Glomerular visceral epithelial cell (primary cell): ENCODE results near the gene ROPN1L.
"Not testable (repeated sequence)": the region's sequence is repeated elsewhere in the genome, so short reads cannot be mapped to it uniquely, and the experiment has no call there.

Source experiments
- DNase-seq: peaks from one replicate; pipeline ENCODE4 v3.0.0-alpha.2; 2016; ENCODE audit errors: extremely low spot score

Gene ROPN1L

DNA sequence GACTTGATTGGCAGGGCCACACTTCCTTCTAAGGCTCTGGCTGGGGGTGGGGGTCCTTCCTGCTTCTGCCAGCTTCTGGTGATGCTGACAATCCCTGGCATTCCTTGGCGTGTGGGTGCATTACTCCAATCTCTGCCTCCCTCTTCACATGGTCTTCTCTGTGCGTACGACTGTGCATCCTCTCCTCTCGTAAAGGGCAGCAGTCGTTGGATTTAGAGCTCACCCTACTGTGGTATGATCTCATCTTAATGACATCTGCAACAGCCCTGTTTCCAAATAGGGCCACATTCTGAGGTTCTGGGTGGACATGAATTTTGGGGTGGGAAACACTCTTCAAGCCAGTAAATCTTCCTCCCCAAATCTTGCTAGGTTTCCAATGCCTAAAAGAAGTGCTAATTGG lies 36.8 kb downstream of the ROPN1L start:
- DNase-seq, result peak; percentile 65

DNA sequence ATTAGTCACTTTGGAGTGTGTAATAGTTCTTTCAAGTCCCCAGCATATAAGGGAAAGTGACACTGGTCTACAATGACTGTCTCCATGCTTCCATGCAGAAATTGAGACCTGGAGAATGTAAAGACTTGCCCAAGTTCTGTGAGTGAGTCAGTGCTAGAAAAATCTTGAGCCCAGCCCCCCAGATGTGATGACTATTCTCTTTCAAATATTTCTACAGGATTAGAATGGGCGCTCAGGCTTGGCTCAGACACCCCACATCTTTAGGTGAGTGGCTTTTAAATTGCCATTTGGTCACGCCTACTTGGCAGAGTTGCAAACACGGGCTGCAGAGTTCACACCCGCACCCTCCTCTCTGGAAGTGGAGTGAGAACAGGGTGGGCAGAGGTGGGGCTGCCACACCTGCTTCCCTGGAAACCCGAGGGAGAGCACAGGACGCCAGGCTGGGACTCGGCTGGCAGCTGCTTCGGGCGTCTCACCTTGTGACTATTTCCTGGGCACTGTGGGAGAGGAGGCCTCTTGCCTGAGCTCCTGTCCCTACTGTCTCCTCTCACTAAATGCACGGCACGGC lies 37.6 kb downstream of the ROPN1L start:
- peak; percentile 92 for DNase-seq

DNA sequence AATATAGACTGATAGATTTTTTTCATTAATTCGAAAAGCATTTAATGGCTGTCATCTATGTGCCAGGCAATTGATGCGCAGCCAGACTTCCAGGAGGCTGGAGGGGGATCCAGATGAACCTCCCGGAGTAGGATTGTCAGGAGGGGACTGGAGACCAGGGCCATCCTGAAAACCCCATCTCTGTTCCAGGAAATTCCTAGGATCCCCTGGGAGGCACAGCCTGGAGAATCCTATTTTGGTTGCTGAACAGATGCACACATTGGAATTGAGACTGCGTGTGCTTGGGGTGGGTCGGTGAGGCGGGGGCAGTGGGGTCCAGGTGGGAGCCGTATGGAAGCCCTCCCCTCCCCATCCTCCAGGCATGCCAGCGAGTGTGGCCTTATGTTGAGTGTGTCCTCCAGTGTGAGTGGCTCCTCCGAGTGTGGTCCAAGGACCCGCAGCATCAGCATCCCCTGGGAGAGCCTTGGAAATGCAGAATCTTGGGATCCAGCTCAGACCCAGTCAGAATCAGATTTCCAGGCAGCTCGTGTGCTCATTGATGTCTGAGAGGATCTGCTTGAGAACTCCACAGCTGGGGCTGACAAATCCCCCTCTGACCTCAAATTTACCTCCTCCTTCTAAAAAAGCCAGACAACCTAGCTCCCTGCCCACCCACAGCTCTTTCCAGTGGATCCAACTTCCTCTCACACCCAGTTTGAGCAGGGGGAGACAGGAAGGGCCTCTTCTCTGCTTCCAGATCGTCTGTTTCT lies 38.7 kb downstream of the ROPN1L start:
- no peak for DNase-seq

DNA sequence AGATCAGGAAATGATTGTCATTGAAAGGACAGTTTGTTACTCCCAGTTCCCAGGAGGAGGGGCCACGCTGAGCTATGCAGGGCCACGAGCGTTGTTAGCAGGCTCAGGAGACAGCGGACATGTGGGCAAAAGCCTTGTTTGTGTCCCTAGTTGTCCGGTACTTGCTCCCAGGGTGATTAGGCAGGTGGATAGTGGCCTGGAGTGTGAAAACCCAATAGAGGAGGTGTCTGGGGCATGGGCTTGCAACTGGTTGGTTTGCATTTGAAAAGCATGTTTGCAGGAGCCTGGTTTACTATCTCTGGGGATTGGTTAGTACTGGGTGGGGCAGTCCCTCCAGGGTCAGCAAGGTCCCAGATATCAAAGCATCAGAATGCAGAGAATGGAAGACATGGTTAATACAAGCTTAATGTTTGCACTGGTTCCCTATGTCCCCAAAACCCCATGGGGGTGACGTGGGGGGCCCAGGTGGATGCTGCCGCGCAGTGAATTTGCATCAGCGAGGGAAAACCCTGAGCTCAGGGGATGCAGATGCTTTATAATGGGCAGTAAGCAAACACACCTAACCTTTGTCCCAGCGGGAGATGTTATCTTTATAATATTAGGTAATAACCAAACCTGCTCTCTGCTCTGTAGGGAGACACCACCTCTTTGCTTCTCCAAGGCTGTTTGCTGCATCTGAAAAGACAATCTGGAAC lies 39.7 kb downstream of the ROPN1L start:
- no peak for DNase-seq

DNA sequence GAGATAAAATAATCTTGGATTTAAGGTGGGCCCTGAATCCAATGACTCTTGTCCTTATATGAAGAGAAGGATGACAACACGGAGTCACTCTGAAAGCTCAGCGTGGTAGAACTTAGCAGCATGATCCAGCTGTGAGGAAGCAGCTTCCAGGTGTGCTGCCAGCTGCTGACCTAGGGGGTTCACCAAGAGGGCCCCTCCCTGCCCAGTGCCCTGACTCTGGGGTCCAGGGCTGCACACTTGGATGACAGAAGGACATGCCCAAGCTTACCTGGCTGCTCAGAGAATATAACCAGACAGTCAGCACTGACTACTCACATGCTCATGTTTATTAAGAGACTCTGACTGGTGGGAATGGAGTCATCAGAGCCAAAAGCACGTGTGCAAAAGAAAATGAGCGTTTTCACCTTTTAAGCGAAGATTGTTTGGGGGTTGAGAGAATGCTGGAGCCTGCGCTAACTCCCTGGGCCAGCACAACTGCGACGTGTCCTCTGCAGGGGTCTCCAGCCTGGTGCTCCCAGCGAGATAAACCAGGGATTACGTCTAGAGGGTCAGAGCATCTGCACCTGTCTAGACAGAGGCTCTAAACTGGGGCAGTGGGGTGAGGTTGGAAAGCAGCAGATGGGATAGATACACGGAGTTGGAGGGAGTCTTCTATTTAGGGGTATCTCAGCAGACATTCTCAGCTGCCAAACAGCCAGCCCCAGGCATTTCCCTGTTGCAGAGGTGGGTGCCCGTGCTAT lies 41.3 kb downstream of the ROPN1L start:
- DNase-seq, result no peak

DNA sequence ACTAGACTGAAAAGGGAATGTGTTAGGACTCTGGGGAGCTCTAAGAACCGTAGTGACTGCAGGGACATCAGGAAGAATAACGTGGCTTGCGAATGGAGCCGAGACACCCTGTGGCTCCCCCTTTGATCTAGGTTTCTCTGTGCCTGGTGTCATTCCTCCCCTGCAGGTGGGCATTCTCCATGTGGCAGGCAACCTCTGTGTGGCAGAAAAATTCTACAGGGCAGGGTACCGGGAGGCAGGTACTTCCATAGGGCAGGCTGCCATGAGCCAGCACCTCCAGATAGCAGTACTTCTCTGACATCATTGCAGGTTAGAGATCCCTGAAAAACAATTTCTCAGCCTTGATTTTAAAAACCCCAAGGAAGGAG lies 43.1 kb downstream of the ROPN1L start:
- no peak for DNase-seq

DNA sequence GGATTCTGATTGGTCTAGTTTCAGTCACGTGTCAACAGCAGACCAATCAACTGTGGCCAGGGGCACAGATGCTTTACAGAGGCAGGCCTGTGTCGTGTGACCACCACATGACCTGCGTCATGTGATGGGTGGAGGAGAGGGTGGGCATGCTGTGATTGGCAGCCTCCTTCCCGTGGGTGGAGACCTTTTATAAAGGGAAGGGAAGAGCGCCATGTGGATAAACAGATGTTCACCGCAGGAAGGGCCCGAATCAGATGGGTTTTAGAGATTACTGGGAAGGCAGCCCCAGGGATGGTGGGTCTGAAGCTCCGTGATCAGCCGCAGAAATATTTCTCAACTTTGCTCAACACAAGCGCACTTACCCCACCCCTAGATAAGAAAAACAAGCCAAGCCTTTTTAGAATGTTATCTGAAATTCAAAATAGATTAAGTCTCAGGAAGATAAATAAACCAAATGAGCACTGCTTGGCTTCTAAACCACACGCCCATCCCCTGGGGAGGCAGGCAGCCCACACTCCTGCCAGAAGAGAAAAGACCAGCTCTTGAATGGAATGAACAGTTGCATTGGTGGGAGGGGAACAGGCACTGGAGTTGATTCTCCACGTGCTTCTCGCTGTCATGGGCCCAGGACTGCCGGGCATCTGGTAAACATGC lies 43.6 kb downstream of the ROPN1L start:
- no peak for DNase-seq

DNA sequence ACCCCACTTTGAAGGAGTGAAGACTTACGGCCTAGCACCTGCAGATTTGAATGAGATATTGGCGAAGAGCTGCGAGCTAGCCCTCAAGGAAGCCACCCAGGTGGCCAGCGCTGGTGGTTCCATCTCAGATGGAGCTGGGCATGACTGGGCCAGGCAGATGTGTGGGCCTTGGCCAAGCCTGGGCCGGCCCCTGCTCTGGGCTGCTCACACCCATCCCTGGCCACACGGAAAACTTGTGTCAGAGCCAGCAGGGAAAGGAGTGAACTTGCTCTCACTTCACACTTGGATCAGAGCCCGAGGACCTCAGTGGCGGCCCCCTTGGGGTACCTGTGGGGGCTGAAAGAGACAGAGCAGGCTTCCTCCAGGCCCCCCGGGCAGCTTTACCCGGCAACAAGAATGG lies 44.2 kb downstream of the ROPN1L start:
- no peak for DNase-seq

DNA sequence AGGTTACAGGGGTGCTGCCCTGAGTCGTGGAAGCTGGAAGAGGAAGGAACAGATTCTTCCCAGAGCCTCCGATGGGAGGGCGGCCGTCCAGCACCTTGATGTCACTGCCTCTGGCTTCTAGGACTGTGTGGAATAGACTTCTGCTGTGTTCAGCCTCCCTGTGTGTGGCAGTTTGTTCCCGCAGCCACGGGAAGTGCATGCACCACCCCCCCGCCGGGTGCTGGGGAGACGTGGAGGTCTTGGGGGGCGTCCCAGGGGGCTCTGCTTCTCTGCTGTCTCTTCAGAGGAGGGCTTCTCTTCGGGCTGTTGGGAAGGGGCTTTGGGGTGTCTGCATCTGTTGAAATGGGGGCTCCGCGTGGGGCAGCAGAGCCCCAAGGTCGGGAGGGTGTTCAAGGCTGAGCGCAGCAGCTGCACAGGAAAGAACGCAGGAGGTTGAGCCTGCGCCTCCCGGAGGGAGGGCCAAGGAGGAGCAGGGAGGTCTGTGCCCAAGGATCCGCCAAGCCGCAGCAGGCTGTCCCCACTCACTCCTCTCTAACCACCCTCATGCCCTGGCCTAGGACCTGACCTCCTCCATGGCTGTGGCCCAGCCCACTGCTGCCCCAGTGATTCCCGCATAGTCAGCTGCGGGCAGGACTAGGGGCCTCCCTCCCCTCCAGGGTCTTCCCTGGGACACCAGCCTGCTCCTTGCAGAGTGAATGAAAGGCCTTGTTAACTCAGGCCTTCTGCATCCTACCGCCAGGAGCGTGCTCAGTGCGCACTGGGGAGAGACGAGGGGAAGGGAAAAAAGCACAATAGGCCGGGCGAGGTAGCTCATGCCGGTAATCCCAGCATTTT lies 45.0 kb downstream of the ROPN1L start:
- no peak for DNase-seq

DNA sequence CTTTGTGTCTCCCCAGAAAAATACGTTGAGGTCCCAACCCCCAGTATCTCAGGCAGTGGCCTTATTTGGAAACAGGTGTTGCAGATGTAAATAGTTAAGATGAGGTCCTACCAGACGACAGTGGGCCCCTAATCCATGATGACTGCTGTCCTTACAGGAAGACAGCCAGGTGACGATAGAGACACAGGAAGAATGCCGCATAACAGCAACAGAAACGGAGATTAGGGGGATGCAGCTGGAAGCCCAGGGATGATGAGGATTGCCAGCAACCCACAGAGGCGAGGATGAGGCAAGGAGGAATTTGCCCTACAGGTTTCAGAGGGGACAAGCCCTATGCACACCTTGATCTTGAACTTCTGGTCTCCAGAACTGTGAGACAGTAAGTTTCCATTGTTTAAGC lies 46.5 kb downstream of the ROPN1L start:
- no peak for DNase-seq

DNA sequence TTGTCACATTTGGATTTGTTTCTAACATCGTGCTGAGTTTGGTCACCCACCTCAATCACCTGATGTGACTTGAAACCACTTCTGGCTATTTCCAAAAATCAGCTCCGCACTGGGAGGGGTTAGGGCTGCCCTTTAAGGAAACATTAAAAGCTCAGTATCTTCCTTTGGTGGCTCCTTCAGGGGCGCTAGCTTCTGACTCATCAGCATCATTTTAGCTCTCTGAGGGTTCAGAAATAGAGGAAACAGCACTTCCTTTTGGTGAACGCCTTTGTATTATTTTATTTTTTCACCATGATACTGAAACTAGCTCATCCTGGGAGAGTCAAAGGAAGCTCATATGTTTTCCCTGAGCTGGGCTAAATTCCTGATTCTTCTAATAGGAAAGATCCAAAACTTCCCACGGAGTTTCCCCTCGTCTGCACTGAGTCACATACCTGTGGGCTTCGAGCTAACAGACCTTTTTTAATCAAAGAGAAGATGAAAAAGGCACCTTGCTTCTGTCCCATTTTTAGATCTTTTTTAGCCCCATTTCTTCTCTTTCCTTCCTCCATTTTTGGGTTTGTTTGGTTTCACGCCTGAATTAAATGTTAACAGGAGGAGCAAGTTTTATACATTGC lies 48.2 kb downstream of the ROPN1L start:
- no peak for DNase-seq

DNA sequence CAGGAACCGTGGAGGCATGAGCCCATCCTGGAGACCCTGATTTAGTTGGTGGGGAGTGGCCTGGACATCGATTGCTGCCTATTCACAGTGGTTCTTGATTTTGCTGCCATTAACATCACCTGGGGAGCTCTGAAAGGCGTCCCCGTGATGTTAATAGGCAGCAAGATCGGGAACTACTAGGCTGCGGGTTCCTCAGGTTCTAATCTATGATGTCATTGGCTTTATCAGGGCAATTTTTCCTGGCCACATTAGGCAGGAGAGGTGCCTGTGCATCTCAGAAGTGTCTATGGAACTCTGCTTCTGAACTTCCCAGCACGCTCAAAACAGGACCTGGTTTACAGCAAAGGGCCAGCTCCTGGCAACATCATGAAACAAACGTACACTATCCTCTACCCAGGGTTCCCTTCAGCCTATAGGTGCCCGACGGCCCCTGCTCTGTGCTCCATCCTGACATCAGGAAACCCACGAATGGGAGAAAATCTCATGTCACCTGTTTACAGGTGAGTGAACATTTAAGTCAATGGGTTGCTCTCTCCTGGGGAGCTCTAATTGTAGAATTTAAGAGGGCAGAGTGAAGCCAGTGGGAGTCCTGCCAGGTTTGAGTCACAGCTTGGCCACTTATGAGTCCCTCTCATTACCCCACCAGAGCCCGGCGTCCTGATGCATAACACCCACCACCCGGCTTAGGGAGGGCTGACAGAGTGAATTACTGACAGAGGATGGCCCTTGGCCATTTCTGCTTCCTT lies 49.4 kb downstream of the ROPN1L start:
- DNase-seq, result no peak

DNA sequence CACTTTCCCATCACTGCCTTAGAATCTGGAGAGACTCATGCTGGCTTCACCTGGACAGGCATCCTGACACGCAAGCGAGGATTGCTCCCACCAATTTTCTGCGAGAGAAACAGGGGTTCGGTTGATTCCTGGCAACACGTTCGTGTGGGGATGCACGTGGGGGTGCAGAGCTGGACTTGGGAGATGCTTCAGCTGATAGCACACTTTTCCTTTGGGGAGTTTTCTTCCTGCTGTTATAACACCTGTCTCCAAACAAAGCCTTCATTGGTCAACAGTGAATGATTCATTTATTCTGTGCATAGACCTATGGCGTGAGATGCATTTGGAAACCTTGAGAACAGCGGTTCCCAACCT lies 50.0 kb downstream of the ROPN1L start:
- DNase-seq, result no peak

DNA sequence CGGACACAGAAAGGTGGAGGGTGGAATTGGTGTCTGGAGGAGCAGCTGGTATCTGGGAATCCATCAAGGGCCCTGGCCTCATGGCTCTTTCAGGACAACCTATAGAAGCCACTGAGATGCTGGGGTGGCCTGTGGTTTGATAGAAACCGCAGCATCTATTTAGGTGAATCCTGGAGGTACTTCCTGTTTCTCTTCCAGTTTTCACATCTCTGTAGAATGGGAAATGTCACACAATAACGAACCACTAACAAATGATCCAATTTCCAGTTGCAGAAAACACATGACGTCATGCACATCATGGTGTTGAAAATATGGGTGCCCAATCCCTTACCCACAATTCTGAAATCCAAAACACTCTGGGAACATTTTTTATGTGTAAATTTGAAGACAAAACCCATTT lies 52.2 kb downstream of the ROPN1L start:
- no peak for DNase-seq

DNA sequence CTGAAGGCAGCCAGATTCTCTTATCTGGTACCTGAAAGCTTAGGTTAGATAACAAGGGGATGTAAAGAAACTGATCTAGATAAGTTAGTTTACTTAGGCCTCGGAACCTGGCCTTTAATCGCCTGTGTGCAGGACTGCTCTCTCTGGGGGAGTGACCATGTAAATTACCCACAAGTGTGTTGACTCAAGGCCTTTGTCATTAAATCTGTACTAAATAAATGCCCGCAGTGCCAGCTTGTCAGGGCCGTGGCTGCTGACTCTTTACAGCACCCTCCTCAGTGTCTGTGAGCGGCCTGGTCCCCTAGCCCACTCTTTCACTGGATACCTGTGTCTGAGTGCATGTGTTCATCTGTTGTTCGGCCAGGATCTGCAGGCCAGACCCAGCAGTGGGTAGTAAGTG lies 52.8 kb downstream of the ROPN1L start:
- DNase-seq, result not testable (repeated sequence)

DNA sequence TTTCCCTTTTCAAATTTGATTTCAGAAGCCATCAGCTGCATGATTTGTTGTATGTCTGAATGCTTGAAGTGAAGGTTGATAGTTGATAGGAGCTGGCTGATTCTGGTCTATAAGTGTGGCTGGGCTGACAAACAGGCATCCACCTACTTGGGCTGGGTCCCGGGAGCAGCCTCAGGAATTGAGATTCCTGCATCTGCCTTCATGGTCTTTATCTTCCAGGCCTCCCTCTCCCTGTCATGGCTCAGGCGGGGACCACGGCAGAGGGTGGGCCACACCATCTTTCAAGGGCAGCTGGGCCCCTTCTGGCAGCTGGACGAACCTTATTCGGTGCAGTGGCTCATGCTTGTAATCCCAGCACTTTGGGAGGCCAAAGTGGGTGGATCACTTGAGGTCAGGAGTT lies 55.9 kb downstream of the ROPN1L start:
- no peak for DNase-seq

DNA sequence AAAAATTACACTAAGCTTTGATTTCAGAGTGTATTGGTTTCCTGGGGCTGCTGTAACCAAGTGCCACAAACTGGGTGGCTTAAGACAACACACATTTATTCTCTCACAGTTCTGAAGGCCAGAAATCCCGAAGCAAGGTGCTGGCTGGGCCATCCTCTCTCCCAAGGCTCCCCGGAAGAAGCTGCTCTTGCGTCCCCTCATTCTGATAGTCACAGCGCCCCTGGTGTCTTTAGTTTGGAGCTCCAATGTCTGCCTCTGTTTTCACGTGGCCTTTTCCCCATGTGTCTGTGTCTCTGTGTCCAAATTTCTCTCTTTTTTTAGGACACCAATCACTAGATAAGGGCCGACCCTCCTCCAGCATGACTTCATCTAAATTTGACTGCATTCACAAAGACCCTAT lies 56.7 kb downstream of the ROPN1L start:
- DNase-seq, result no peak

DNA sequence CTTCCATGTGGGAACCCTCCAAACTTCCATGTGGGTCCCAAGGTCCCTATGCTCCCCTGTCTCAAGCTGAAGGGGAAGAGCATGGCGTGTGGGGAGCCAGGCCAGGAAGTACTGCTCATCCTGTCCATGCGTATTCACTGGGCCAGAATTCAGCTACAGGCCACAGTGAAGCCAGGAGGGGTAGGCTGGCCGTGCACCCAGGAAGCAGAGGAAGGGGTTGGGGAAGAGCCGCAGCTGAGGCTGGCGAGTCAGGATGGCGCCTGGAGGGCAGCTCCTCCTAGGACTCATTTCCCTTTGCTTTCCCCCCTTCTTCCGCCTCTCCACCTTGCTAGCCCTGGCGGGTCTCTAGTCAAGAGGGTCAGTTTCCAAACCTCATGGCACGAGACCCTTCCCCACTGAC lies 57.4 kb downstream of the ROPN1L start:
- no peak for DNase-seq

DNA sequence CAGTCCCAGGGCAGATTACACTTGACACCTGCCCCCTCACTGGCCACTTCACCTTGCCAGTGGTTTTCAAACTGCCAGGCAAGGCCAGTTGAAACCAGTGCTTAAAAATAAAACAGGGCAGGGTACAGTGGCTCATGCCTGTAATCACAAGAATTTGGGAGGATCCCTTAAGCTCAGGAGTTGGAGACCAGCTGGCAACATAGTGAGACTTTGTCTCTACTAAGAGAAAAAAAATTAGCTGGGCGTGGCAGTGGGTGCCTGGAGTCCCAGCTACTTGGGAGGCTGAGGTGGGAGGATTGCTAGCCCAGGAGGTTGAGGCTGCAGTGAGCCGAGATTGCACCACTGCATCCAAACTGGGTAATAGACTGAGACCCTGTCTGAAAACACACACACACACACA lies 58.1 kb downstream of the ROPN1L start:
- DNase-seq, result no peak

DNA sequence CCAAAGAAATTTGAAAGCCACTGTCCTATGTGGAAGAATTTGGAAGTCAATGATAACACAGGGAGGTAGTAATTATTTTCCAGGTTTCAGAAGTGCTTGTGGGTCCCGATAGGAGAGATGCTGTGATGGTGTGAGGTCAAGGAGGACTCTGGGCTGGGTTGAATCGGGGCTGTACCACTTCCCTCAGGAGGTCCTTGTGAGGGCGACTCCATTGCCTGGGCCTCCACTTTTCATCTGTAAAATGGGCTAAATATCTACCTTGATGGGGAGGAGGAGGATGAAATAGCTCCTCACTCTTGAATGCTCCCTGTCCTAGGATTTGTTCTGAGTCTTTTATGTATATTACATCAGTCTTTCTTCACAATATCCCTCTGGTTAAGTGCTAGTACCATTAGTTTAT lies 59.0 kb downstream of the ROPN1L start:
- no peak for DNase-seq
